Left ventricle myocardium superior (tissue), 1 donor: ENCODE measurements around the gene NUPR1. TPM values are rescaled to one million over a fixed set of nuclear protein-coding genes. Genes with fewer than 3 reads are reported as not detected.
"Not testable (repeated sequence)": the region's sequence is repeated elsewhere in the genome, so short reads cannot be mapped to it uniquely, and the experiment has no call there.

Source experiments
- ATAC-seq: fragments of 200-7000 bp; cut with Tn5 transposase; one replicate; pipeline ENCODE4 v1.9.1; 2020; ENCODE audit warnings: mild to moderate bottlenecking, moderate library complexity
- DNase-seq: peaks from one replicate; pipeline ENCODE4 v3.0.0-alpha.2; 2020
- intact Hi-C: fragments of 100-400 bp; cut with micrococcal nuclease; formaldehyde crosslinking; loops from one replicate; pipeline ENCODE4 v1.11.0; 2022
- total RNA-seq: library from RNA; stranded (reverse); fragmentation: NEBNext Ultra II Directional; extraction: Animal tissue kit (Norgen Biotek cat#: 25700); gene quantifications from one replicate; pipeline ENCODE4 v1.2.1, GENCODE V29; 2021
- donor health status: DM: no; HTN: yes; CAD: no; lungs with severe emphysema.

The NUPR1 gene
- total RNA-seq, 1 donor from 2014 or later = 37.2 TPM

DNA sequence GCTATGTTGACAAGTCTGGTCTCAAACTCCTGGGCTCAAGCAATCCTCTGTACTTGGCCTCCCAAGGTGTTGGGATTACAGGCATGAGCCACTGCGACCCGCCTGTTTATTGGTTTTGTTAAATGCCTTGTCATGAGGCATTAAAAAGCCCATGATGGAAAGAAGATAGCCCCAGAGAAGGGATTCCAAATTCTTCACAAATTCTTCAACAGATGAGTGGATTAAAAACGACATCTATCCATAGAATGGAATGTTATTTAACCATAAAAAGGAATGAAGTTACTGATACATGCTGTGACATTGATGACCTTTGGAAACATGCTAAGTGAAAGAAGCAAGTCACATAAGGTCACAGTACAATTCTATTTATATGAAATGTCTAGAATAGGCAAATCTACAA lies 19.7 kb upstream of the NUPR1 start:
- intact Hi-C loops = loop anchor here (10.0 kb wide), 1 partner anchor 64 kb away; the partner anchor contains the start of genes APOBR and CLN3
- DNase-seq (no peak), ATAC-seq (no peak)

DNA sequence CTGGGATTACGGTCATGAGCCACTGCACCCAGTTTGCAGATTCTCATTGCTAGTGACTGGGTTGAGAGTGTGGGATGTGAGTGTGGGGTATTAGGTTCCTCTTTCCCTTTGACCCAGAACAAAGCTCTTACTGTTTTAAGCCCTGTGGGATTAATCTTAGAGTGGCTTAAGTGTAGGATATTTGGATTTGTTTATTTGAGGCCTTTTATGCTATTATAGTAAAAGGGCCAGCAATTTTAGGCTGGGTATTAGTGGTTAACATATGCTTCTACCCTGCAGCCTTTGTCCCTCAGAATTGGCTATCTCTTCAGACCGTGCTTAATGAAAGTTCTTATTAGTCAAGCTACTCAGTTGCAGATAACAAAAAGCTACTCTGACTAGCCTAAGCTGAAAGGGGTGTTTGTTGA lies 18.1 kb upstream of the NUPR1 start:
- DNase-seq (no peak), ATAC-seq (no peak)
- intact Hi-C loops = loop anchor here (10.0 kb wide), 1 partner anchor 62 kb away; the partner anchor contains the start of genes APOBR and CLN3

GRCh38 chr16:28555561-28555960 lies 16.8 kb upstream of the NUPR1 start:
- ATAC-seq (no peak), DNase-seq (no peak)
- intact Hi-C loops = loop anchor here (10.0 kb wide), 1 partner anchor 61 kb away; the partner anchor contains the start of genes APOBR and CLN3

- DNase-seq = no peak
- intact Hi-C loops = loop anchor here (10.0 kb wide), 1 partner anchor 60 kb away; the partner anchor contains the start of genes APOBR and CLN3
- no peak for ATAC-seq
Measured at GRCh38 chr16:28554634-28555423, 16.1 kb upstream of the NUPR1 start.

- intact Hi-C loops = loop anchor here (10.0 kb wide), 1 partner anchor 59 kb away; the partner anchor contains the start of genes APOBR and CLN3
- peak; percentile 95 for DNase-seq
- ATAC-seq = peak; percentile 97
Measured at GRCh38 chr16:28553776-28554633, 15.2 kb upstream of the NUPR1 start, which contains the start of gene SGF29. SGF29 (plus strand) TSS chr16:28553920; CDS start chr16:28581070, 27,150 bp downstream.

- intact Hi-C loops = no loop called here
- ATAC-seq = no peak
- no peak for DNase-seq
Measured at GRCh38 chr16:28549301-28549899, 10.6 kb upstream of the NUPR1 start.

DNA sequence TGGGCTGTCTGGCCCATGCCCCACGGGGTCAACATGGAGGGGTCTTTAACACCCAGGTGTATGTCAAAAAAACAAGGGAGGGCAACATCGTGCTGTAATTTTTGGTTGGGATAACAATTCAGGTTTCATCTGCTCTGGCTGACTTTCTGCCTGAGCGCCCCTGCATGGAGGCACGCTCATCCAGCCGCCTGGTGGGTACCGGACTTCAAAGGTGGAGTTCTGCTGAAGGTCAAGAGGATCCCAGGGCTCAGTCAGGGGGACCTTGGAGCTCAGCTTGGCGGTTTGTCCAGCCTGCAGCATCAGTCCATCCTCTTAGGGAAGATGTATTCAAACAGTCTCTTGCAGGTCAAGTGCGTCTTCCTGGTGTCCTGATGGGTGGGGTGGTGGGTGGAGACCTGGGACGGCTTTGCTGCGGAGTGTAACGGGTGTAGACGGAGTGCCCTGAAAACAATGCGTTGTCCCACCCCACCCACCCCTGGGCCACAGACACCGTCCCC lies 9.6 kb upstream of the NUPR1 start:
- DNase-seq = no peak
- intact Hi-C loops = no loop called here

GRCh38 chr16:28546626-28547025 lies 7.9 kb upstream of the NUPR1 start:
- no peak for DNase-seq
- no peak for ATAC-seq
- intact Hi-C loops = no loop called here

More for the DNA sequence above, 9.6 kb upstream of the NUPR1 start:
- no peak for ATAC-seq

DNA sequence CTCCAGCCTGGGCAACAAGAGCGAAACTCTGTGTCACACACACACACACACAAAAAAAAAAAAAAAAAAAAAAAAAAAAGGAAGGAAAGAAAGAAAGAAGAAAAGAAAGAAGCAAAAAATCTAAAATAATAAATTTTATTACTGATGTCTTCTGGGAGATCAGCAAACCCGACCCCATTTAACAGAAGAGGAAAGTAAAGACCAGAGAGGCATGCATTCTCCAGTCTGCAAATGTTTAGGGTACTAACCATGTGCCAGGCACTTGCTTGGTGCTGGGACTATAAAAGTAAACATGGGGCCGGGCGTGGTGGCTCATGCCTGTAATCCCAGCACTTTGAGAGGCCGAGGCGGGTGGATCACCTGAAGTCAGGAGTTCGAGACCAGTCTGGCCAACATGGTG lies 7.2 kb upstream of the NUPR1 start:
- ATAC-seq, intact Hi-C loops, DNase-seq: not testable (repeated sequence)

GRCh38 chr16:28544998-28545397 lies 6.2 kb upstream of the NUPR1 start:
- ATAC-seq = no peak
- DNase-seq = no peak
- intact Hi-C loops = no loop called here

- no peak for ATAC-seq
- DNase-seq = no peak
- intact Hi-C loops = no loop called here
Measured at GRCh38 chr16:28543072-28543471, 4.3 kb upstream of the NUPR1 start.

DNA sequence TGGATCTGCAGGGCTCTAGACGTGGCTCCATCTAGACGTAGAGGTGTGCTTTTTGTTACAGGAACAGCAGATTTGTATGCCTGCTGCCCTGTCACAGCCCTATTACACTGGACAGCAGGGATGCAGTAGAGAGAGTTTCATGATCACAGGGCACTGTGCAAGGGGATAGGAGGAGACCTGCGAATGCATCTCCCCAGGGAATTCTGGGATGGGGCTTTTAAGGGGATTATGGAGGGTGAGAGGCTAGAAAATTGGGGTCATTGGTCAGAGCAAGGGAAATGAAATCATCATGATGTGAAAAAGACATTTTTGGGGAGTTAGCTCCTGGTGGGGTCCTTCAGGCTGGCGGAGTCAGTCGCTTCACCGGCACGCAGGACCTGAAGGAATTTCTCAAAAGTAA lies 3.9 kb upstream of the NUPR1 start:
- no peak for ATAC-seq
- DNase-seq = no peak
- intact Hi-C loops = no loop called here

DNA sequence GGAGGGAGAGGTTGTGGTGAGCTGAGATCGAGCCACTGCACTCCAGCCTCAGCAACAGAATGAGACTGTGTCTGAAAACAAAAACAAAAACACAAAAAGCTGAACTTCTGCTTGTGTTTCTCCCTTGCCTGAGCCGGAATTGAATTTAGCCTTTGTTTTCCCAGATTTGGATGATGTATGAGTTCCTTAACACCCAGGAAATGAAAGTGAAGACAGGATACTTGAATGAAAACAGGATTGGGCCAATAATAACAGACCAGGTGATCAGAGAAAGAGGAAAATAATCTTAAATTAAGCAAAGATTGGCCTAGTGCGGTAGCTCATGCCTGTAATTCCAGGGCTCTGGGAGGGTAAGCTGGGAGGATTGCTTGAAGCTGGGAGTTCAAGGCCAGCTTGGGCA lies 1.6 kb upstream of the NUPR1 start:
- intact Hi-C loops = no loop called here
- ATAC-seq = no peak
- no peak for DNase-seq

DNA sequence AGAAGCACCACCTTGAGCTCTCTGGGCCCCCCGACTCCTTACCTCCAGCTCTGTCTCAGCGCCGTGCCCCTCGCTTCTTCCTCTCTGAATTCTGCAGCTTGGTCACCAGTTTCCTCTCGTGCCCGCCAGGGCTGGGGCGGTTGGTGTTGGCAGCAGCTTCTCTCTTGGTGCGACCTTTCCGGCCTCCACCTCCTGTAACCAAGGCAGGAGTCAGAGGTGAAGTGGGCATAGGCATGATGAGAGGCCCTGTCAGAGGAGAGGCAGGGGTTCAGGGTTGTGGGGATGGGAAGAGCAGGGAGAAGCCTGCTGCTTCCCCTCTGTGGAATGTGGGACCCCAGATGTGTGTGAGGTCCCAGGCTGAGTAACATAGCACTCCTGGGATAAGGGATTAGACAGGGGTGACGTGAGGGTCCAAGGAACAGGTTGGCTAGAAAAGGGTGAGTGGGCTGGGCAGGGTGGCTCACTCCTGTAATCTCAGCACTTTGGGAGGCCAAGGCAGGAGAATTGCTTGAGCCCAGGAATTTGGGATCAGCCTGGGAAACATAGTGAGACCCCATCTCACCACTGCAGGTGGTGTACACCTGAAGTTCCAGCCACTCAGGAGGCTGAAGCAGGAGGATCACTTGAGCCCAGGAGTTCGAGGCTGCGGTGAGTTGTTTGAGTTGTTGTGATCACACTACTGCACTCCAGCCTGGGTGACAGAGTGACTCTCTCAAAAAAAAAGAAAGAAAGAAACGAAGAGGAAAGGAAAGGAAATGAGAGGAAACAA lies 626 bp downstream of the NUPR1 start:
- no peak for DNase-seq
- intact Hi-C loops = no loop called here
- ATAC-seq = no peak

- no peak for ATAC-seq
- DNase-seq = no peak
- intact Hi-C loops = no loop called here
Measured at GRCh38 chr16:28537076-28537475, 1.7 kb downstream of the NUPR1 start.

- intact Hi-C loops = no loop called here
- no peak for ATAC-seq
- no peak for DNase-seq
Measured at GRCh38 chr16:28534542-28535373, 4.0 kb downstream of the NUPR1 start.

GRCh38 chr16:28532940-28533647 lies 5.7 kb downstream of the NUPR1 start:
- intact Hi-C loops = no loop called here
- DNase-seq = no peak
- no peak for ATAC-seq
